Measurements from ENCODE around the gene FOXI1.
"Not testable (repeated sequence)": the region's sequence is repeated elsewhere in the genome, so short reads cannot be mapped to it uniquely, and the experiment has no call there.

Gene FOXI1

GRCh38 chr5:170092455-170093101 lies 13.1 kb upstream of the FOXI1 start:
- TF ChIP-seq, protein P1, sequence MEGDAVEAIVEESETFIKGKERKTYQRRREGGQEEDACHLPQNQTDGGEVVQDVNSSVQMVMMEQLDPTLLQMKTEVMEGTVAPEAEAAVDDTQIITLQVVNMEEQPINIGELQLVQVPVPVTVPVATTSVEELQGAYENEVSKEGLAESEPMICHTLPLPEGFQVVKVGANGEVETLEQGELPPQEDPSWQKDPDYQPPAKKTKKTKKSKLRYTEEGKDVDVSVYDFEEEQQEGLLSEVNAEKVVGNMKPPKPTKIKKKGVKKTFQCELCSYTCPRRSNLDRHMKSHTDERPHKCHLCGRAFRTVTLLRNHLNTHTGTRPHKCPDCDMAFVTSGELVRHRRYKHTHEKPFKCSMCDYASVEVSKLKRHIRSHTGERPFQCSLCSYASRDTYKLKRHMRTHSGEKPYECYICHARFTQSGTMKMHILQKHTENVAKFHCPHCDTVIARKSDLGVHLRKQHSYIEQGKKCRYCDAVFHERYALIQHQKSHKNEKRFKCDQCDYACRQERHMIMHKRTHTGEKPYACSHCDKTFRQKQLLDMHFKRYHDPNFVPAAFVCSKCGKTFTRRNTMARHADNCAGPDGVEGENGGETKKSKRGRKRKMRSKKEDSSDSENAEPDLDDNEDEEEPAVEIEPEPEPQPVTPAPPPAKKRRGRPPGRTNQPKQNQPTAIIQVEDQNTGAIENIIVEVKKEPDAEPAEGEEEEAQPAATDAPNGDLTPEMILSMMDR (conservative IDR thresholded peaks at IDR 0.05; ENCODE audit: low read length): no peak
- no peak for DNase-seq (ENCODE audit: low read depth)

GRCh38 chr5:170094329-170094728 lies 11.4 kb upstream of the FOXI1 start:
- not testable (repeated sequence) for H3K4me3 ChIP-seq (ENCODE audit: low read length)
- peak; percentile 3 for DNase-seq (ENCODE audit: low read depth)

More at GRCh38 chr5:170092455-170093101, 13.1 kb upstream of the FOXI1 start:
- no peak overlapping the region for H3K4me3 ChIP-seq (ENCODE audit: low read length)

GRCh38 chr5:170095646-170096045 lies 10.1 kb upstream of the FOXI1 start:
- no peak overlapping the region for H3K4me3 ChIP-seq (ENCODE audit: low read length)
- peak; percentile 10 for DNase-seq (ENCODE audit: low read depth)
- TF ChIP-seq, protein P1 (conservative IDR thresholded peaks at IDR 0.05; ENCODE audit: low read length): no peak

GRCh38 chr5:170097934-170098333 lies 7.8 kb upstream of the FOXI1 start:
- no peak overlapping the region for H3K4me3 ChIP-seq (ENCODE audit: low read length)
- TF ChIP-seq, protein P1 (conservative IDR thresholded peaks at IDR 0.05; ENCODE audit: low read length): no peak
- no peak for DNase-seq (ENCODE audit: low read depth)

DNA sequence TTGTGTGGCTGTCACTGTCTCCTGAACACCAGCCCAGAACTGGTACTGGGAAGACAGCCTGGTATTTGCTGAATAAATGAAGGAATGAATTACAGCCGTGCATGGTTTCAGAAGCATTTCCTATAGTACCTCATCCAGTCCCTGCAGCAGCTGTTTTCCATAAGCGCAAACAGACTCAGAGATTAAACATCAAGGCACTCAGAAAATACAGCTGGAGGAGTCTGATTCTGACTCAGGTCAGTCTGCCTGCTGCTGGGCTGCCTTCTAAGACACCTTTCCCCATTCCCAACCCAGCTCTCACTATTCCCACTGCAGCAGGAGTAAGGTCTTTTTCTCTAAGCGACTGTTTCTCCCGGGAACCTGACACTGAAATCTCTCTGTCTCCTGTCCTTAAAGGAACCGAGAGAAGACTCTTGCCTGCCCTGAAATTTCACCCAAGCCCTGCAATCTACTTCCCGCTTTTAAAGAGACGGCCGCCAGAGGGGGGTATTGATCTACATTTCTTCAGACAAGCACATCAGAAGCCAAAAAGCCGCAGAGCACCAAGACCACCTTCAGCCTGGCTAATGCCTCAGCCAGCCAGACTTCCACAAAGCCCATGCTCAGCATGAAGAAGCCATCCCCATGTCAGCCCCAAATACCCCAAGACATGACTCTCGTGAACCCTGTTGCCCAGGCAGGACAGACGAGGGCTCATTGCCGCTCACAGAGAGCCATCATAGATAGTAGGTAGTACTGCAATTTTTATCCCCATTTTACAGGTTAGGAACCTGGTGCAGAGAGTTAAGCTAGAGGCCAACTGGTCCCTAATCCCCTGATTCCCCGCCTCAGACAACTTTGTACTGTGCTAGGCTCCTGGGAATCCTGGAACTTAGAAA lies 5.4 kb upstream of the FOXI1 start:
- H3K4me3 ChIP-seq (ENCODE audit: low read length): no peak overlapping the region; the same call in 1 of the 2 replicates
- peak; percentile 79 for DNase-seq (ENCODE audit: low read depth)
- TF ChIP-seq, protein P1 (conservative IDR thresholded peaks at IDR 0.05; ENCODE audit: low read length): peak; percentile 69

- TF ChIP-seq, protein P1 (conservative IDR thresholded peaks at IDR 0.05; ENCODE audit: low read length): no peak
- no peak overlapping the region for H3K4me3 ChIP-seq (ENCODE audit: low read length)
- DNase-seq (ENCODE audit: low read depth): no peak
These were observed 2.2 kb upstream of the FOXI1 start for GRCh38 chr5:170103447-170103846.

DNA sequence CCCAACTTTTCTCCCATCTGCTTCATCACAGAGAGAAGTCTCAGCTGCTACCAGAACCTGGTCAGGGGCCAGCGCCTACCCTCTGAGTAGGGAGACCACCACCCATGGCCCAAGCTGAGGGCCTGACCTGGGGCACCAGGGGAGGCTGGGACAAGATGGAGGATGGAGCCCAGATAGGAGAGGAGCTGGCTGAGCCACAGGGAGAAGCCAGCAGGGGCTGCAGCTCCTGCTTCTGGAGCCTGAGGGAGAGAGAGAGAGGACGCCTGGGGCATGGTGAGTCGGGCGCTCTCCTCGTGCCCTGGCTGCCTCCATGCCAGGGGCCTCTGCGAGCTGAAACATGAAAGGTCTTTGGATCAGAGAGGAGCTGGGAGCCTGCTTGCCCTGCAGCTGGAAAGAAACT lies 1.4 kb upstream of the FOXI1 start:
- TF ChIP-seq, protein P1 (conservative IDR thresholded peaks at IDR 0.05; ENCODE audit: low read length): no peak
- DNase-seq (ENCODE audit: low read depth): no peak
- no peak overlapping the region for H3K4me3 ChIP-seq (ENCODE audit: low read length)

Measured in AG10803 (cell line).